Aorta (tissue), 5 donors: ENCODE measurements around the gene LIN28B. TPM values are rescaled to one million over a fixed set of nuclear protein-coding genes. Genes with fewer than 3 reads are reported as not detected.

Source experiments
- ATAC-seq: fragments of 200-7000 bp; cut with Tn5 transposase; one replicate; pipeline ENCODE4 v1.9.1; 2022; ENCODE audit warnings: moderate library complexity; ENCODE audit not compliant: low FRiP score
- DNase-seq, 2 donors: peaks; one replicate each; pipeline ENCODE4 v3.0.0-alpha.2; 2020
- H3K27ac ChIP-seq, 2 donors: one replicate each; pipeline ENCODE4 v1.5.1; 2013; ENCODE audit warnings: low read length in 2 of 2, mild to moderate bottlenecking in 2 of 2, moderate library complexity in 2 of 2, control low read depth in 1 of 2, inconsistent platforms in 1 of 2, low read depth in 1 of 2
- H3K27me3 ChIP-seq, 2 donors: one replicate each; pipeline ENCODE4 v1.6.1; 2013; ENCODE audit warnings: control low read depth in 1 of 2, low read length in 1 of 2, mild to moderate bottlenecking in 1 of 2, moderate library complexity in 1 of 2; ENCODE audit not compliant: insufficient read depth in 2 of 2, control insufficient read depth in 1 of 2
- H3K36me3 ChIP-seq, 2 donors: one replicate each; pipeline ENCODE4 v1.6.1; 2013; ENCODE audit warnings: control low read depth in 1 of 2, low read length in 1 of 2, mild to moderate bottlenecking in 1 of 2; ENCODE audit not compliant: insufficient read depth in 2 of 2, control insufficient read depth in 1 of 2
- H3K4me1 ChIP-seq, 2 donors: one replicate each; pipeline ENCODE4 v1.6.1; 2013; ENCODE audit warnings: low read length in 2 of 2, control low read depth in 1 of 2, mild to moderate bottlenecking in 1 of 2, moderate library complexity in 1 of 2; ENCODE audit not compliant: insufficient read depth in 2 of 2, control insufficient read depth in 1 of 2
- H3K4me3 ChIP-seq, 2 donors: one replicate each; pipeline ENCODE4 v1.5.1; 2013; ENCODE audit warnings: low read length in 2 of 2, control low read depth in 1 of 2, mild to moderate bottlenecking in 1 of 2
- H3K9me3 ChIP-seq: one replicate; pipeline ENCODE4 v1.6.1; 2013; ENCODE audit warnings: mild to moderate bottlenecking, low read length; ENCODE audit not compliant: control insufficient read depth
- WGBS, 2 donors: extraction: QIAGEN DNeasy Blood & Tissue Kit; methylation state at CpG; one replicate each; pipeline ENCODE4 v1.1.7; 2013; 5-methylcytosine and 5-hydroxymethylcytosine counted together
- intact Hi-C, 2 donors: fragments of 100-400 bp; cut with DNase I; formaldehyde crosslinking; loops; one replicate each; pipeline versions ENCODE4 v1.14.2 to v1.15.0; 2022
- polyA plus RNA-seq, 2 donors: library from polyadenylated mRNA; stranded (reverse); fragments of 200-250 nt; gene quantifications; one replicate each; pipeline ENCODE4 v1.2.3, GENCODE V29; 2013
- total RNA-seq, 2 donors: library from RNA; stranded (reverse); fragmentation: NEBNext Ultra II Directional; extraction: Animal tissue kit (Norgen Biotek cat#: 25700); gene quantifications; one replicate each; pipeline ENCODE4 v1.2.1, GENCODE V29; 2021
- donor health status: healthy with polysubstance abuse.
- donor health status: Bipolar disorder and iron deficiency.
- donor health status: DM: no; HTN: no; CAD: no.
- donor health status: DM: no; HTN: no; CAD: no.
- donor health status: DM: yes; HTN: yes; CAD: no.

Gene LIN28B
- total and polyA plus RNA-seq, 4 donors, result not detected

DNA sequence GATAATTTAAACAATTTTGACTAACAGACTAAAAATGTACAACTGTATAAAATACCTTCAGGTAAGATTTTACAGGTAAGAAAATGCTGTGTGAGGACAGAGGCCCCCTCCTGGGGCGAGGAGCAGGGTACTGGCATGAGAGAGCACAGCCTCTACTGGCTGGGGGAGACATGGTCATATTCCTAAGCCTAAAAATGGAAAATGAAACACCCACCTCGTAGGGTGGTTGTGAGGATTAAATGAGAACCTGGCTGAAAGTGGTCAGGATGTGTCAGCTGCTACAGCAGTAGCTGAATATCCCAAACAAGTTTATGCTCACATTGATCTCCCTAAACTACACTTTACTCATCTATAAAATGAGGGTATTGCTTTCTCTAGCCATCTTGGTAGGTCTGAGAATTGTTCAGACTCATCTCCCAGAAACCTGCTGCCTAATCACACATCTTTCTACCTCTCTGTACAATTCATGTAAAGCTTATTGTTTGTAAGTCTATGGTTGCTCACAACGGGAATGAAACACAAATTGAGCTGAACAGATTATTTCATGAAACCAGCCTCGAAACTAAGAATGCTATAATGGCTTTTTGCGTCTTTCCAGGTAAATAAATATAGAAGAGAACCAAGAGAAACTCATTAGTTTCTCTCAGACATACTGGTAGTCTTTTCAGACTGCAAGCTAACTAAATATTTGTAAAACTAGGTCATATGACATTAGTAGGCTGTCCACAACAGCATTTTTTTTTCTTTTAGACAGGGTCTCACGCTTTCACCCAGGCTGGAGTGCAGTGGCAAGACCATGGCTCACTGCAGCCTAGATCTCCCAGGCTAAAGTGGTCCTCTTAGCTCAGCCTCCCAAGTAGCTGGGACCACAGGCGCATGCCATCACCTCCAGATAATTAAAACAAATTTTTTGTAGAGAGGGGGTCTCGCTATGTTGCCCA is 153.3 kb downstream of the LIN28B start:
- intact Hi-C loops, result no loop called here
- DNase-seq (no peak), ATAC-seq (peak; percentile 27)
- H3K4me3 ChIP-seq, result no peak overlapping the region
- peaks cover 0 to 5% of the 10 kb centered on the region in 2 donors for H3K36me3 ChIP-seq
- WGBS, 2 donors, result 68 to 69% methylated on average over 8 of the region's 8 CpGs
- no peak overlapping the region for H3K27ac ChIP-seq
- H3K27me3 ChIP-seq, result no peaks in the 10 kb centered on the region
- no peaks in the 10 kb centered on the region for H3K9me3 ChIP-seq
- H3K4me1 ChIP-seq, result no peaks in the 10 kb centered on the region

DNA sequence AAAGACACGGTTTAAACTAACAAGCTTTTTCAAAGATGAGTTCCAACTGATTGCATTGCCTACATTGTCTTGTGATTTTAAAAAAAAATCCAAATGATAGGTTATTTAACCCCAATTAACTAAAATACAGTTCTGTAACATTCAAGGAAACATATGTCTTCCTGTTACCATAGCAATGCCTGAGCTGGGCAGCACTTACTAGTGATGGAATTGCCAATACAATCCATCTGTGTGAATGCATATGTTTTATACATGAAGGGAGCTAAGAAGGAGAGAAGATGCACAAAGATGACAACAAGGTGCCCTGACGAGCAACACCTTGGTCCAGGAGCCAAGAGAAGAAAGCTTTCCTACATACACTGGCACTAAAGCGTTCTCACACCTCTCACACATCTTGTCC is 154.2 kb downstream of the LIN28B start:
- Histone ChIP-seq H3K27me3 (no peaks in the 10 kb centered on the region), H3K9me3 (no peaks in the 10 kb centered on the region), H3K27ac (no peak overlapping the region), H3K4me3 (no peak overlapping the region), H3K36me3 (peaks cover 0 to 7% of the 10 kb centered on the region in 2 donors), H3K4me1 (no peaks in the 10 kb centered on the region)
- 85 to 88% methylated on average over 3 of the region's 3 CpGs for WGBS, 2 donors
- DNase-seq (no peak), ATAC-seq (no peak)
- intact Hi-C loops, result no loop called here

DNA sequence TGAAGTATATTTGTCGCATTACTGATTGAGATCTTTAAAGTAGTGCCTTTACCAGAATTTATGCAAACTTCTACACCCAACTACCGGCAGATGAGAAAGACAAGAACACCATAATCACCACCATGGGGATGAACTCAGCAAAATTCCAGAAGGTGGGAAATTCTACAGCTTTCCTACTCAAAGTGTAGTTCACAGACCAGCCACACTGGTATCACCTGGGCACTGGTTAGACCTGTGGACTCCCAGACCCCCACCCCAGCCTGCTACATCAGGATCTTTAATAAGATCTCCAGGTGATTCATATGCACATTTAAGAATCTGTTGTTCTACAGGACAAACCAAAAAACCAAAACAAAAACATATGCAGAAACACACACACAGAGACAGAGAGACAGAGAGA is 155.0 kb downstream of the LIN28B start:
- peaks cover 0 to 7% of the 10 kb centered on the region in 2 donors for H3K36me3 ChIP-seq
- 97% methylated on average over 2 of the region's 2 CpGs for WGBS, 2 donors
- intact Hi-C loops, result no loop called here

DNA sequence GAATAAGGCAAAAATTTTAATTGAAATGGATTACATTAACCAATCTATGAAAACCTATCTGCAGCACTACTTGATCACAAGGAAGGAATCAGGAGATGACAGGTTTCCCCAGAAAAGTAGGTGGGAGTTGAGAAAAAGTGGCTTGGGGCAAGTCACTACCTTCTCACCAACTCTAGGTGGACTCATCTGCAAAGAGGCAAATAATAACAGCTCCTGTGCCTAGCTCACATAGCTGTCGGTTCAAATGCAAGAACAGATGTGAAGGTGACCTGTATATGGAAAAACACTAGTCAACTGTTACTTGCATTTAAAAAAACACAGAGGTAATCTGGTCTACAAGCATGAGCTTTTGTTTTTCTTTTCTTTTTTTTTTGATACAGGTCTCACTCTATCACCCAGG is 155.7 kb downstream of the LIN28B start:
- intact Hi-C loops, result no loop called here
- Histone ChIP-seq H3K4me1 (no peaks in the 10 kb centered on the region), H3K36me3 (peaks cover 0 to 7% of the 10 kb centered on the region in 2 donors), H3K9me3 (no peaks in the 10 kb centered on the region), H3K27ac (no peak overlapping the region), H3K4me3 (no peak overlapping the region), H3K27me3 (no peaks in the 10 kb centered on the region)
- ATAC-seq (no peak), DNase-seq (no peak)
- 90 to 95% methylated on average over 1 of the region's 1 CpG for WGBS, 2 donors

More for the DNA sequence above, 155.0 kb downstream of the LIN28B start:
- Histone ChIP-seq H3K4me3 (no peak overlapping the region), H3K27me3 (no peaks in the 10 kb centered on the region), H3K27ac (no peak overlapping the region), H3K9me3 (no peaks in the 10 kb centered on the region), H3K4me1 (no peaks in the 10 kb centered on the region)
- DNase-seq (no peak), ATAC-seq (no peak)

- Histone ChIP-seq H3K36me3 (peaks cover 0 to 6% of the 10 kb centered on the region in 2 donors), H3K4me1 (no peaks in the 10 kb centered on the region), H3K27ac (no peak overlapping the region), H3K27me3 (no peaks in the 10 kb centered on the region), H3K9me3 (no peaks in the 10 kb centered on the region), H3K4me3 (no peak overlapping the region)
- no peak for ATAC-seq
- intact Hi-C loops, result no loop called here
- WGBS, 2 donors, result 64 to 68% methylated on average over 6 of the region's 6 CpGs
- DNase-seq, result no peak
Measured at GRCh38 chr6:105113422-105113821, 156.5 kb downstream of the LIN28B start.

GRCh38 chr6:105116150-105116549 is 159.2 kb downstream of the LIN28B start:
- no peak overlapping the region for H3K4me3 ChIP-seq
- 82% methylated on average over 5 of the region's 5 CpGs for WGBS, 2 donors
- H3K27ac ChIP-seq, result no peak overlapping the region
- ATAC-seq (no peak), DNase-seq (no peak)
- intact Hi-C loops, result no loop called here
- H3K9me3 ChIP-seq, result no peaks in the 10 kb centered on the region
- H3K4me1 ChIP-seq, result no peaks in the 10 kb centered on the region
- no peaks in the 10 kb centered on the region for H3K27me3 ChIP-seq
- H3K36me3 ChIP-seq, result peaks cover 0 to 6% of the 10 kb centered on the region in 2 donors

DNA sequence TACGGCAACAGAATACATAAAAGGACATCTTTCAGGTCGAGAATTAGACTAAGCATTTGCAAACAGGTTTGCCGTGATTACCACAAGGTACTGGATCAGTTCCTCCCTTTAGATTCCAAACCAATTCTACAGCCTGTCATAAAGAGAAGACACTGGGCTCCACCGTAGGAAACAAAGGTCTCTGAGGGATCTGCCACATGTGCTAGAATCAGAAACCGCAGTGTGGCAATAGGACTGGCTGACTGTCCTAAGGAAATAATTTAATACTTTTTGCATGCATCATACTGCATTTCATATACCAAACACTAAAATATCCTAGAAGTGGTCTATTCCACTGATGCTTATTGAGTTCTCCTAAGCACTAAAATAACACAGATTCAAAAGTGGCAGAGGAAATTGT is 163.7 kb downstream of the LIN28B start:
- intact Hi-C loops, result no loop called here
- no peaks in the 10 kb centered on the region for H3K4me1 ChIP-seq
- no peaks in the 10 kb centered on the region for H3K9me3 ChIP-seq
- 83 to 89% methylated on average over 5 of the region's 5 CpGs for WGBS, 2 donors
- H3K27ac ChIP-seq, result no peak overlapping the region
- DNase-seq, result no peak
- H3K27me3 ChIP-seq, result no peaks in the 10 kb centered on the region
- no peak overlapping the region for H3K4me3 ChIP-seq
- ATAC-seq, result no peak
- peaks cover 2 to 3% of the 10 kb centered on the region in 2 donors for H3K36me3 ChIP-seq

- H3K9me3 ChIP-seq, result no peaks in the 10 kb centered on the region
- peaks cover 2 to 5% of the 10 kb centered on the region in 2 donors for H3K36me3 ChIP-seq
- WGBS, 2 donors, result 65 to 73% methylated on average over 3 of the region's 3 CpGs
- H3K4me3 ChIP-seq, result no peak overlapping the region
- no peaks in the 10 kb centered on the region for H3K27me3 ChIP-seq
- DNase-seq (no peak), ATAC-seq (no peak)
- intact Hi-C loops, result no loop called here
- no peaks in the 10 kb centered on the region for H3K4me1 ChIP-seq
- H3K27ac ChIP-seq, result no peak overlapping the region
Measured at GRCh38 chr6:105121981-105122380, 165.1 kb downstream of the LIN28B start.

GRCh38 chr6:105122717-105123116 is 165.8 kb downstream of the LIN28B start:
- no peak overlapping the region for H3K27ac ChIP-seq
- H3K9me3 ChIP-seq, result no peaks in the 10 kb centered on the region
- H3K4me3 ChIP-seq, result no peak overlapping the region
- H3K27me3 ChIP-seq, result no peaks in the 10 kb centered on the region
- DNase-seq (no peak), ATAC-seq (no peak)
- WGBS, 2 donors, result 74 to 77% methylated on average over 6 of the region's 6 CpGs
- no peaks in the 10 kb centered on the region for H3K4me1 ChIP-seq
- intact Hi-C loops, result no loop called here
- H3K36me3 ChIP-seq, result peaks cover 2 to 9% of the 10 kb centered on the region in 2 donors
